Gastrocnemius medialis (tissue), 4 donors: ENCODE data around the gene BNC2. TPM values are rescaled to one million over a fixed set of nuclear protein-coding genes. Genes with fewer than 3 reads are reported as not detected.

Experiments
- ATAC-seq, 2 donors: fragments of 150-250 bp; one replicate each; pipeline ENCODE4 v1.9.1; 2016
- DNase-seq, 2 donors: peaks; one replicate each; pipeline ENCODE4 v3.0.0-alpha.2; 2019
- H3K27ac ChIP-seq, 4 donors: fragments of 200-600 bp; sonication (generic); 1 replicate in 1 of 4; 2 replicates in 3 of 4; pipeline ENCODE4 v1.5.1; 2016 to 2018; ENCODE audit warnings: mild to moderate bottlenecking in 2 of 4, moderate library complexity in 1 of 4
- H3K27me3 ChIP-seq, 3 donors: fragments of 200-600 bp; sonication (generic) in 2 of 3; 1 replicate in 1 of 3; 2 replicates in 2 of 3; pipeline versions ENCODE4 v1.5.1 to v1.6.0; 2016 to 2019; ENCODE audit warnings: mild to moderate bottlenecking in 1 of 3, moderate library complexity in 1 of 3
- H3K36me3 ChIP-seq, 2 donors: fragments of 200-600 bp; sonication (generic) in 1 of 2; one replicate each; pipeline ENCODE4 v1.5.1; 2017 to 2018
- H3K4me1 ChIP-seq, 2 donors: fragments of 200-600 bp; sonication (generic) in 1 of 2; one replicate each; pipeline ENCODE4 v1.5.1; 2016 to 2017; ENCODE audit warnings: mild to moderate bottlenecking in 2 of 2
- H3K4me3 ChIP-seq, 4 donors: fragments of 200-600 bp; sonication (generic) in 3 of 4; 1 replicate in 1 of 4; 2 replicates in 3 of 4; pipeline ENCODE4 v1.5.1; 2016 to 2019; ENCODE audit warnings: mild to moderate bottlenecking in 2 of 4
- H3K9me3 ChIP-seq, 3 donors: fragments of 200-600 bp; sonication (generic) in 2 of 3; 1 replicate in 1 of 3; 2 replicates in 2 of 3; pipeline ENCODE4 v1.5.1; 2016 to 2019
- POLR2A ChIP-seq, 2 donors: fragments of 450-650 bp; IDR thresholded peaks; one replicate each; pipeline ENCODE4 v1.6.1; 2017; ENCODE audit warnings: antibody characterized with exemption in 2 of 2, mild to moderate bottlenecking in 2 of 2, moderate library complexity in 2 of 2
- in situ Hi-C, 4 donors: fragments of 200-750 bp; cut with MboI; loops; one replicate each; pipeline versions ENCODE4 v1.15.0 to v1.8.0; 2017; ENCODE audit warnings: low sequenced_read_pairs in 4 of 4
- intact Hi-C: fragments of 100-400 bp; cut with DNase I; formaldehyde crosslinking; loops from one replicate; pipeline ENCODE4 v1.15.1; 2023; ENCODE audit warnings: low total_unique reads
- total RNA-seq, 4 donors: library from RNA; depleted of rRNA; stranded (reverse); fragments of >200 nt; gene quantifications; one replicate each; pipeline versions ENCODE4 v1.1.0 to v1.2.3, GENCODE V29; 2016
- TF ChIP-seq, protein P1 (sequence below), 5 experiments: fragments of 450-650 bp in 3 of 5; fragments of 200-600 bp in 2 of 5; sonication (generic) in 2 of 5; IDR thresholded peaks in 4 of 5; conservative IDR thresholded peaks in 1 of 5; 1 replicate in 4 of 5; 2 replicates in 1 of 5; pipeline ENCODE4 v1.5.1; 2016 to 2019; ENCODE audit warnings: antibody characterized with exemption in 5 of 5, mild to moderate bottlenecking in 3 of 5, moderate library complexity in 3 of 5

BNC2 gene
- total RNA-seq, 4 donors from 2014 or later = 40.9 to 122 (median 68.7) TPM

DNA sequence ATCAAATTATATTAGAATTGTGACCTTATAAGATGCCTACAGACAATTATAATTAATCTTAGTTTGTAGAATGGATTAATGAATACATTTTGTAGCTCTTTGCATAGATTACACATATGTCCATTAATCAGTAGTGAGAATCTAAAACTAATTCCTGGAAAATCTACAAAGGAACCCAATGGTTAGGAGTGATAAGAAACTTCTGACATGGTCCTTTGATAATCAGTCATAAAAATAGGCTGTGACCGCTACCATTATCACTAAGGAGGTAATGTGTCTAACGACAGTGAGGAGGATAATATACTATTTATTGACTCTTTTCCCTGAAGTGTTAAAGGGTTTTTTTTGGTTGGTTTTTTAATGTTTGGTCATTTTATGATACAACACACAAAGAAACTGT lies 46.6 kb downstream of the BNC2 start:
- intact Hi-C loops (loop anchor here (10.0 kb wide), 1 partner anchor 629 kb away; no protein-coding TSS in a partner anchor), in situ Hi-C loops (no loop called here)
- no peak overlapping the region for H3K27ac ChIP-seq
- H3K4me1 ChIP-seq = peaks cover 6 to 17% of the 10 kb centered on the region in 2 donors
- H3K9me3 ChIP-seq = no peaks in the 10 kb centered on the region
- H3K27me3 ChIP-seq = no peaks in the 10 kb centered on the region
- H3K36me3 ChIP-seq = no peaks in the 10 kb centered on the region
- no peak for ATAC-seq
- H3K4me3 ChIP-seq = no peak overlapping the region
- DNase-seq = no peak
- TF ChIP-seq, protein P1, sequence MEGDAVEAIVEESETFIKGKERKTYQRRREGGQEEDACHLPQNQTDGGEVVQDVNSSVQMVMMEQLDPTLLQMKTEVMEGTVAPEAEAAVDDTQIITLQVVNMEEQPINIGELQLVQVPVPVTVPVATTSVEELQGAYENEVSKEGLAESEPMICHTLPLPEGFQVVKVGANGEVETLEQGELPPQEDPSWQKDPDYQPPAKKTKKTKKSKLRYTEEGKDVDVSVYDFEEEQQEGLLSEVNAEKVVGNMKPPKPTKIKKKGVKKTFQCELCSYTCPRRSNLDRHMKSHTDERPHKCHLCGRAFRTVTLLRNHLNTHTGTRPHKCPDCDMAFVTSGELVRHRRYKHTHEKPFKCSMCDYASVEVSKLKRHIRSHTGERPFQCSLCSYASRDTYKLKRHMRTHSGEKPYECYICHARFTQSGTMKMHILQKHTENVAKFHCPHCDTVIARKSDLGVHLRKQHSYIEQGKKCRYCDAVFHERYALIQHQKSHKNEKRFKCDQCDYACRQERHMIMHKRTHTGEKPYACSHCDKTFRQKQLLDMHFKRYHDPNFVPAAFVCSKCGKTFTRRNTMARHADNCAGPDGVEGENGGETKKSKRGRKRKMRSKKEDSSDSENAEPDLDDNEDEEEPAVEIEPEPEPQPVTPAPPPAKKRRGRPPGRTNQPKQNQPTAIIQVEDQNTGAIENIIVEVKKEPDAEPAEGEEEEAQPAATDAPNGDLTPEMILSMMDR (IDR thresholded peaks at IDR 0.05 in 4 of 5, conservative IDR thresholded peaks at IDR 0.05 in 1 of 5) = no peak
- no peak for TF ChIP-seq POLR2A (IDR thresholded peaks at IDR 0.05)

DNA sequence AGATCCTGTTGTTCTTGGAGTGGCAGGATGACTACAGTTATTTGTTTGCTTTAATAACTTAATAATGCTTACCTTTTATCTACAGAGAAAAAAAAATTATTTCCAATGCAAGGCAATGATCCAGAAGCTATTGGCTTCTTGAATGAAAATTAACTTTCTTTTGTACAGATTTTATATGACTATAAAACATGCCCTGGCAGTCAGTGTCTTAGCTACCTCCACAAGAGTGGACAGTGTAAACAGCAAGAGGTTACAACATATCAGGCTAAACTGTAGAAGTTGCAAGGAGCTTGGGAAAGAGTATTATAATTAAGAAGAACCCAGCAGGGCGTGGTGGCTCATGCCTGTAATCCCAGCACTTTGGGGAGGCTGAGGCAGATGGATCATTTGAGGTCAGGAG lies 49.1 kb downstream of the BNC2 start:
- no peak overlapping the region for H3K27ac ChIP-seq
- in situ Hi-C loops = no loop called here
- H3K9me3 ChIP-seq = no peaks in the 10 kb centered on the region
- DNase-seq (no peak), ATAC-seq (no peak)
- H3K4me3 ChIP-seq = no peak overlapping the region
- no peaks in the 10 kb centered on the region for H3K27me3 ChIP-seq
- intact Hi-C loops = loop anchor here (10.0 kb wide), 1 partner anchor 627 kb away; no protein-coding TSS in a partner anchor
- TF ChIP-seq, protein P1 (IDR thresholded peaks at IDR 0.05 in 4 of 5, conservative IDR thresholded peaks at IDR 0.05 in 1 of 5) = no peak
- TF ChIP-seq POLR2A (IDR thresholded peaks at IDR 0.05) = no peak
- H3K36me3 ChIP-seq = no peaks in the 10 kb centered on the region
- H3K4me1 ChIP-seq = peaks cover 0 to 9% of the 10 kb centered on the region in 2 donors

GRCh38 chr9:16817514-16817913 lies 53.0 kb downstream of the BNC2 start:
- in situ Hi-C loops (no loop called here), intact Hi-C loops (no loop called here)
- Histone ChIP-seq H3K36me3 (no peaks in the 10 kb centered on the region), H3K4me3 (no peak overlapping the region), H3K27ac (no peak overlapping the region), H3K27me3 (no peaks in the 10 kb centered on the region), H3K4me1 (peaks cover 0 to 6% of the 10 kb centered on the region in 2 donors), H3K9me3 (no peaks in the 10 kb centered on the region)
- TF ChIP-seq, protein P1 (IDR thresholded peaks at IDR 0.05 in 4 of 5, conservative IDR thresholded peaks at IDR 0.05 in 1 of 5) = no peak
- no peak for TF ChIP-seq POLR2A (IDR thresholded peaks at IDR 0.05)
- DNase-seq (no peak), ATAC-seq (no peak)

- no peaks in the 10 kb centered on the region for H3K9me3 ChIP-seq
- H3K4me1 ChIP-seq = peaks cover 0 to 6% of the 10 kb centered on the region in 2 donors
- no peak overlapping the region for H3K4me3 ChIP-seq
- no peaks in the 10 kb centered on the region for H3K36me3 ChIP-seq
- intact Hi-C loops (no loop called here), in situ Hi-C loops (no loop called here)
- no peak overlapping the region for H3K27ac ChIP-seq
- ATAC-seq (no peak), DNase-seq (no peak)
- H3K27me3 ChIP-seq = no peaks in the 10 kb centered on the region
- TF ChIP-seq, protein P1 (IDR thresholded peaks at IDR 0.05 in 4 of 5, conservative IDR thresholded peaks at IDR 0.05 in 1 of 5) = no peak
- TF ChIP-seq POLR2A (IDR thresholded peaks at IDR 0.05) = no peak
Measured at GRCh38 chr9:16817002-16817401, 53.5 kb downstream of the BNC2 start.

GRCh38 chr9:16816011-16816410 lies 54.5 kb downstream of the BNC2 start:
- TF ChIP-seq, protein P1 (IDR thresholded peaks at IDR 0.05 in 4 of 5, conservative IDR thresholded peaks at IDR 0.05 in 1 of 5) = no peak
- TF ChIP-seq POLR2A (IDR thresholded peaks at IDR 0.05) = no peak
- Histone ChIP-seq H3K4me3 (no peak overlapping the region), H3K27ac (no peak overlapping the region), H3K36me3 (no peaks in the 10 kb centered on the region), H3K27me3 (no peaks in the 10 kb centered on the region), H3K9me3 (no peaks in the 10 kb centered on the region), H3K4me1 (peaks cover 0 to 6% of the 10 kb centered on the region in 2 donors)
- intact Hi-C loops (no loop called here), in situ Hi-C loops (no loop called here)
- DNase-seq (no peak), ATAC-seq (no peak)
